Activated naive CD4-positive, alpha-beta T cell treated with anti-CD3 and anti-CD28 coated beads, Interleukin-2, amount 10 ng/mL, durations not matched to agents 7 days and 5 days (primary cell): Measurements from ENCODE around the gene OCA2.
A peak's percentile ranks its signal among the peaks of the same experiment; 100 is the strongest.

Source experiments
- CTCF ChIA-PET: fragments of 350-600 bp; sonication (Branson Sonifier 250); formaldehyde crosslinking; loops from one replicate; lab custom pipeline; 2021; ENCODE audit warnings: antibody characterized with exemption; lab: Charles Lee
- DNase-seq: peaks from one replicate; pipeline ENCODE4 v3.0.0-alpha.2; 2020
- H3K27ac Mint-ChIP-seq: one replicate; pipeline ENCODE4 v1.8.0; 2021; ENCODE audit warnings: mild to moderate bottlenecking, moderate library complexity, mixed read lengths
- H3K27me3 Mint-ChIP-seq: one replicate; pipeline ENCODE4 v1.8.0; 2021; ENCODE audit warnings: mild to moderate bottlenecking, mixed read lengths
- H3K36me3 Mint-ChIP-seq: one replicate; pipeline ENCODE4 v1.8.0; 2021; ENCODE audit warnings: mixed read lengths
- H3K4me1 Mint-ChIP-seq: one replicate; pipeline ENCODE4 v1.8.0; 2021; ENCODE audit warnings: mixed read lengths
- H3K4me3 Mint-ChIP-seq: one replicate; pipeline ENCODE4 v1.8.0; 2021; ENCODE audit warnings: mild to moderate bottlenecking, moderate library complexity, mixed read lengths
- H3K9me3 Mint-ChIP-seq: one replicate; pipeline ENCODE4 v1.8.0; 2021; ENCODE audit warnings: mixed read lengths

Gene OCA2

DNA sequence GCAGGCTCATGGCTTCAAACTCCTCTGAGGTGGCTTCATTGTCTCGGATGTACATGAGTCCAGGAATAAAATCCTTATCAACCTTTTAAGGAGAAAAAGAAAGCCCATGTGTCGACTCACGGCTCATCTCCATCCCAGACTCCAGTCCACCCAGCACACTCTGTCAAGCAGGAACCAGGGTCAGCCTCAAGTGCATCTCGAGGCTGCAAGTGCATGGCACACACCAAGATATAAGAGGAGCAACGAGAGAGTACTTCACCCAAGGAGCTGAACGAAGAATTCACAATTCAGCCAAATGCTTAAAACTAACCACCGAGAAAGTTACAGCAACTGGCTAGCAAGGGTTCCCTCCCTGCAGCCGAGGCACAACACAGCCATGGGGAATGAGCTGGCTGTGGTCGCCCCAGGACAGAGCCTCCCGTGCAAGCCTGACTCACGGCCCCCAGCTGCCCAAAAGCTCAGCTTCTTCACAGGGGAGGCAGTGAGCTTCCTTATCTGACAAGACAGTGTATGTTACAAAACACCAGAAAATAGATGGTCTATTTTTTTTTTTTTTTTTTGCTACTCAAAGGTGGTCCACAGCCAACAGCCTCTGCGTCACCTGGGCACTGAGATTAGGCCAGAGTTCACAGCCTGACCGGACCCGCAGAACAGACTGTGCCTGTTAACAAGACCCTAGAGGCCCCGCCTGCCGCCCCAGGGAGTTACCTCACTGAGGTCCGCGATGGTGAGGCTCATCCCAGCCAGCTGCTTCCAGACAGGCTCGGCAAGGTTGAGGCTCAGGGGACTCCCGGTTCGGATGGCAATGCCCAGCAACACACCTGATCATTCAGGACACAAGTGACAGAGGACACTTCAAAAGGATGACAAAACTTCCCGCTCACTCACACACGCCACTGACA, 15.9 kb upstream of the OCA2 start:
- H3K36me3 Mint-ChIP-seq, result peaks cover 17% of the 10 kb centered on the region
- H3K9me3 Mint-ChIP-seq, result no peaks in the 10 kb centered on the region
- H3K4me1 Mint-ChIP-seq, result no peaks in the 10 kb centered on the region
- CTCF ChIA-PET, result no interaction called here
- H3K27ac Mint-ChIP-seq, result no peak overlapping the region
- peak; percentile 16 for DNase-seq
- no peak overlapping the region for H3K4me3 Mint-ChIP-seq
- H3K27me3 Mint-ChIP-seq, result no peaks in the 10 kb centered on the region

DNA sequence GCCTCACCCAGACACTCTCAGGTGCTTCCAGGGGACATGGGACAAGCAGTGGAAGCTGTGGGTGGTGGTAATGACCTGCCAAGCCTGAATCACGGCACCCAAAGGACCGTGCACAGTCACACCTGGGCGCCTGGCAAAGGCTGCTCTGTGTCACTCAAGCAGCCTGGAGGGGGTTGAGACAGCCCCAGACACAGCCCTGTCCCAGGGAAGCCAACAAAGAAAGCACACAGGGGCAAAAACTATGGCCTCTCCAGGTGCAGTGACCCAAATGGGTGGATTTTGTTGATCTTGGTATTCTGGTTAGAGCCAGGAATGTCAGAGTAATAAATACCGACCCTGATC, 15.0 kb upstream of the OCA2 start:
- H3K36me3 Mint-ChIP-seq, result peaks cover 17% of the 10 kb centered on the region
- peak; percentile 4 for DNase-seq

DNA sequence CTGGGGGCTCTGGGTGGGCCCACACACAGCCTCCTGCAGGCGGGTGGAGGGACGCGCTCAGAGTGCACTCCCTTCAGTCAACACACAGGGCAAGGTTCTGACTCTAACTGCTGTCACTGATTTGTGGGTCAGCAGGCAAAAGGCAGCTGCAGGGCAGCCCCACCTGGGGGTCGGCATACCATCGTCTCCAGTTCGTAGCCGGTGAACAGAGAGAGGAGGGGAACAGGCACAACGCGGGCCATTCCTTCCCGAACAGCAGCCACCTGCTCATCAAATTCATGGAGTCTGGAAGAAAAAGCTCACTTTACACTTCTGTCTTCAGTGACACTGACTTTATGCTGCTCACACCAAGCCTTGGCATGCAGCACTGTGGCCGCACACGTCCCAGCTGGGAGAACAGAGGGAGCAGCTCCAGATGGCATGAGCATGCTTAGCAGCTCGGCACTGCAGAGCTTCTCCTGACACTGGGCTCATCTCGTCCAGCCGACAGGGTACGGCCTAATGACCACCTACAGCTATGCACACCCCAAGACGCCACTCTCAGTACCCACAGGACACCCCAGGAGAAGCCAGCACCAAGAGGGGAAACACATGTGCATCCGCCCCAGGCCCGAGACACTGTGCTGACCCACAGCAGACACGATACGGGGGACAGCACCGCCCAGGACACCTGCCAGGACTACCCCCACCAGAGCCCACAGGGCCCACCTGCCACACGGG, 14.4 kb upstream of the OCA2 start:
- DNase-seq, result peak; percentile 11
- no peaks in the 10 kb centered on the region for H3K4me1 Mint-ChIP-seq
- no peak overlapping the region for H3K27ac Mint-ChIP-seq
- H3K4me3 Mint-ChIP-seq, result no peak overlapping the region
- CTCF ChIA-PET, result no interaction called here
- H3K27me3 Mint-ChIP-seq, result peaks cover 2% of the 10 kb centered on the region
- H3K36me3 Mint-ChIP-seq, result peaks cover 17% of the 10 kb centered on the region
- no peaks in the 10 kb centered on the region for H3K9me3 Mint-ChIP-seq

More for the DNA sequence above, 15.0 kb upstream of the OCA2 start:
- no peaks in the 10 kb centered on the region for H3K4me1 Mint-ChIP-seq
- no peak overlapping the region for H3K27ac Mint-ChIP-seq
- CTCF ChIA-PET, result no interaction called here
- no peaks in the 10 kb centered on the region for H3K9me3 Mint-ChIP-seq
- H3K27me3 Mint-ChIP-seq, result no peaks in the 10 kb centered on the region
- no peak overlapping the region for H3K4me3 Mint-ChIP-seq

- Mint-ChIP-seq H3K36me3 (peaks cover 17% of the 10 kb centered on the region), H3K4me3 (no peak overlapping the region), H3K4me1 (peaks cover 1% of the 10 kb centered on the region), H3K9me3 (no peaks in the 10 kb centered on the region), H3K27ac (no peak overlapping the region), H3K27me3 (peaks cover 7% of the 10 kb centered on the region)
- CTCF ChIA-PET, result no interaction called here
- DNase-seq, result peak; percentile 6
Observed at GRCh38 chr15:28112962-28113361, 13.8 kb upstream of the OCA2 start.

- Mint-ChIP-seq H3K9me3 (no peaks in the 10 kb centered on the region), H3K27ac (no peak overlapping the region), H3K36me3 (peaks cover 17% of the 10 kb centered on the region), H3K4me1 (peaks cover 6% of the 10 kb centered on the region), H3K4me3 (no peak overlapping the region), H3K27me3 (peaks cover 14% of the 10 kb centered on the region)
- CTCF ChIA-PET, result no interaction called here
- peak; percentile 3 for DNase-seq
Observed at GRCh38 chr15:28112101-28112760, 13.1 kb upstream of the OCA2 start.

DNA sequence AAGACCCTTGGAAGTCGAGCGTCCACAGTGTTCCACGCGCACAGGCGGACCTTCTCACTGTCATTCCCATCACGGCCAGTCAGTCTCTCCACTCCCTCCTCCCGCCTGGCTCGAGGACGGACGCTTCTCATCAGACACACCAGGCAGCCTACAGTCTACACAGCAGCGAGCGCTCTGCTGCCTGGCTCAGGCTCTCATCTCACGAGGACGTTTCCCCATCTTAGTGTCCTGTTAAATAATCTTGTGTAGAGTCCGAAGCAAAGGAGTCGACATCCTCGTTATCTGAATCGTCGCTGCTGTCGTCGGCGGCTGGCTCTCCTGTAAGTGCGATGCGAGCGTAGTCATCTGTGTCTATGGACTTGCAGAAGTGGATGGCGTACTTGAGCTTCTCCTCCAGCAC, 12.4 kb upstream of the OCA2 start:
- Mint-ChIP-seq H3K4me3 (no peak overlapping the region), H3K4me1 (peaks cover 8% of the 10 kb centered on the region), H3K27ac (no peak overlapping the region), H3K9me3 (no peaks in the 10 kb centered on the region), H3K36me3 (peaks cover 19% of the 10 kb centered on the region), H3K27me3 (peaks cover 19% of the 10 kb centered on the region)
- DNase-seq, result peak; percentile 16
- CTCF ChIA-PET, result no interaction called here

- CTCF ChIA-PET, result no interaction called here
- Mint-ChIP-seq H3K27ac (no peak overlapping the region), H3K36me3 (peaks cover 16% of the 10 kb centered on the region), H3K4me3 (no peak overlapping the region), H3K9me3 (no peaks in the 10 kb centered on the region), H3K27me3 (peaks cover 29% of the 10 kb centered on the region), H3K4me1 (peaks cover 16% of the 10 kb centered on the region)
- peak; percentile 3 for DNase-seq
Observed at GRCh38 chr15:28110481-28110881, 11.4 kb upstream of the OCA2 start.

GRCh38 chr15:28109626-28110455, 10.7 kb upstream of the OCA2 start:
- peaks cover 16% of the 10 kb centered on the region for H3K36me3 Mint-ChIP-seq
- no peak overlapping the region for H3K27ac Mint-ChIP-seq
- peaks cover 36% of the 10 kb centered on the region for H3K27me3 Mint-ChIP-seq
- no peak overlapping the region for H3K4me3 Mint-ChIP-seq
- CTCF ChIA-PET, result no interaction called here
- peaks cover 16% of the 10 kb centered on the region for H3K4me1 Mint-ChIP-seq
- DNase-seq, result peak; percentile 5
- H3K9me3 Mint-ChIP-seq, result no peaks in the 10 kb centered on the region

DNA sequence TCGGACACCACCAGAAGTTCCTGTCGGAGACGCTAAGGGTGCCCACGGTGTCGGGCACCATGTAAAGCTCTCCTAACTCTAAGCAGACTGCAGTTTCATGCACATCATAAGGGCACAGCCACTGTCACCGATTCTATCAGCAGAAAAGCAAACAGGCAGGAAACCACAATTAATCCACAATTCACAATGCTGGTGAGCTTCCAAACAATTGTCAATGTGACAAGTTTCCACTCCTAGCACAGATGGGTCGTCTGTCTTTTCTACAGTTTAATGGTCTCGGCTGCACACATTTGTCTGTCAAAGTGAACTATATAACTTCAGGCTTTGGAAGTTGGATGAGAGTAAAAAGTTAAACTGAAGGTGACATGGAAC, 8.8 kb upstream of the OCA2 start:
- Mint-ChIP-seq H3K36me3 (peaks cover 11% of the 10 kb centered on the region), H3K9me3 (no peaks in the 10 kb centered on the region), H3K4me3 (peak overlapping the region; percentile 36), H3K27me3 (peaks cover 51% of the 10 kb centered on the region), H3K4me1 (peaks cover 16% of the 10 kb centered on the region), H3K27ac (no peak overlapping the region)
- DNase-seq, result no peak
- CTCF ChIA-PET, result no interaction called here

DNA sequence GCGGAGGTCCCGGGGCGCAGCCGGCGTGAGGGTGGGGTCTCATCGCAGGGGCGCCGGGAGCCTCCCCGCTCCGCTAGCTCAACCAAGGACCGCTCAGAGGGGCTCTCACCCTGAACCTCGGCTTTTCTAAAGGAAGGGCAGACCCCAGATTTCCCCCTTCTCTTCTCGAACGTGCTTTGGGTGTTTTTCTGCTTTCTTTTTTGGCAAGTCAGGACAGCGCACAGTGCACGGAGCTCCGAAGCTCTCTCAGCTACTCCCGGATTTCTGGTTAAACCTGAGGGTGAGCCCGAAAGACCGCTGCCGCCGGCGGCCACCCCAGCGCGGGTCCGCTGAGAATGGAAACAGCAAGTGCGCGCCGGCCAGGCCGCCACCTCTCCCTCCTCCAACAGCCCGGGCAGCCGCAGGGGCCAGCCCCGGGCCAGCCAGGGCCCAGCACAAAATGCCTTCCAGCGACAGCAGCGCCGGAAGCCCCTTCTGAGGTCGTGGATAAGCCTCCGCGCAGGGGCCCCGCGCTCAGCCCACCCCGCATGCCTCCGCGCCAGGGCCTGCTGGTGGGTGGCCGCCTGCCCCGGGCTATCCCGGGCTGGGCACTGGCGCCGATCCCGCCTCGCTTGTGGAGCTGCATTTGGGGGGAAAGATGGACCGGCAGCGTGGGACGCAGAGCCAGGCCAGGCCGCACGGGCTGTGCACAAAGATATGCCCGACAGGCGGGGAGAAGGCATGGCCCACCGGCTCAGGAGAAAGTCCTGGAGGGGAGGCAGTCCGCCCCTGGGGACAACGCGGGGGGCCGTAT, 8.2 kb upstream of the OCA2 start:
- peaks cover 57% of the 10 kb centered on the region for H3K27me3 Mint-ChIP-seq
- H3K4me3 Mint-ChIP-seq, result peak overlapping the region; percentile 79
- peaks cover 11% of the 10 kb centered on the region for H3K36me3 Mint-ChIP-seq
- H3K27ac Mint-ChIP-seq, result peak overlapping the region; percentile 55
- CTCF ChIA-PET, result no interaction called here
- H3K9me3 Mint-ChIP-seq, result no peaks in the 10 kb centered on the region
- H3K4me1 Mint-ChIP-seq, result peaks cover 16% of the 10 kb centered on the region
- peak; percentile 37 for DNase-seq

DNA sequence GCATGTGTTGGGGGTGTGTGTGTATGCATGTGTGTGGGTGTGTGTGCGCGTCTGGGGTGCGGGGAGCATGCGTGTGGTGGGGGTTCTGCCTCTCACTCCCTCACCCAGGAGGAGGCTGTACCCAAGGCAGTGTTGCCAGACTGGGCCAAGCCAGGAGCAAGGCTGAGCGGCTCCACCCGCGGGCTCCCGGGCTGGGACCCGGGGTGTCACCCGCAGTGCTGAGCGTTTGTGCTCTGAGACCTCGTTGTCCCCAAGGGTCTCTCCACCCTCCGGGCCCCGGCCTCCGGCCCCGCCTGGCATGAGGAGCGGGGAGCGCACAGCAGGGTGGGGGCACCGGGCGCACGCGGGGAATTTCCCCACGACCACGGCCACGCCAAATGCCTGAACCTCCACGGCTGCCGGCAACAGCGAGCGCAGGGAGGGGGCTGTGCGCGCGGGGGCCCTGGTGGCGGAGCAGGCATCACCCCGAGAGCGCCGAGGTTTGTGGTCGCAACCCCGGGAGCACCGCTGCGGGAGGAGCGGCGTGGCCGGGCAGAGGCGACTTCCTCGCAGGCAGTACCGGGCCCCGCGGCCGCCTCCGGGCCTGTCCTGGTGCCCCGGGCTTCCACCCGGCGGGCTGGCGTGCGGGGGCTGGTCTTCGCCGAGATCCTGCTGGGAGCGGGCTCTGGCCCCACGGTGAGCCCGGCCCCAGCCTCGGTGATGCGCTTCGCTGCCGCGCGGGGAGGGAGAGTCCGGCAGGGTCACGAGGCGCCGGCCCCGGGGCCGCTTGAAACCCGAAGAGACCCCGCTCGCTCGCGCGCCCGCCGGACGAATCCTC, 7.4 kb upstream of the OCA2 start:
- peaks cover 4% of the 10 kb centered on the region for H3K36me3 Mint-ChIP-seq
- peak overlapping the region; percentile 44 for H3K4me3 Mint-ChIP-seq
- peak; percentile 50 for DNase-seq
- H3K9me3 Mint-ChIP-seq, result no peaks in the 10 kb centered on the region
- H3K27me3 Mint-ChIP-seq, result peaks cover 63% of the 10 kb centered on the region
- peaks cover 16% of the 10 kb centered on the region for H3K4me1 Mint-ChIP-seq
- CTCF ChIA-PET, result no interaction called here
- H3K27ac Mint-ChIP-seq, result no peak overlapping the region

- peaks cover 16% of the 10 kb centered on the region for H3K4me1 Mint-ChIP-seq
- no peak overlapping the region for H3K27ac Mint-ChIP-seq
- H3K36me3 Mint-ChIP-seq, result peaks cover 1% of the 10 kb centered on the region
Observed at GRCh38 chr15:28105793-28106192, 6.7 kb upstream of the OCA2 start.

More at GRCh38 chr15:28105793-28106192, 6.7 kb upstream of the OCA2 start:
- H3K27me3 Mint-ChIP-seq, result peaks cover 70% of the 10 kb centered on the region
- peak; percentile 14 for DNase-seq
- H3K4me3 Mint-ChIP-seq, result peak overlapping the region; percentile 44
- CTCF ChIA-PET, result no interaction called here
- H3K9me3 Mint-ChIP-seq, result no peaks in the 10 kb centered on the region
